OCI-LY7 (cell line): ENCODE data around the gene C6orf52.

Experiments
- EZH2phosphoT487 ChIP-seq: fragments of 200-600 bp; sonication (generic); IDR thresholded peaks from 2 replicates; pipeline ENCODE4 v1.6.1; 2018; ENCODE audit warnings: low read depth, borderline replicate concordance, mild to moderate bottlenecking, mixed run types, antibody characterized with exemption, low read length, moderate library complexity, mixed read lengths
- TF ChIP-seq, protein P1 (sequence below): fragments of 200-600 bp; sonication (generic); conservative IDR thresholded peaks from 2 replicates; pipeline ENCODE4 v1.5.1; 2014; ENCODE audit warnings: mild to moderate bottlenecking, antibody characterized with exemption, low read length, moderate library complexity, mixed read lengths

DNA sequence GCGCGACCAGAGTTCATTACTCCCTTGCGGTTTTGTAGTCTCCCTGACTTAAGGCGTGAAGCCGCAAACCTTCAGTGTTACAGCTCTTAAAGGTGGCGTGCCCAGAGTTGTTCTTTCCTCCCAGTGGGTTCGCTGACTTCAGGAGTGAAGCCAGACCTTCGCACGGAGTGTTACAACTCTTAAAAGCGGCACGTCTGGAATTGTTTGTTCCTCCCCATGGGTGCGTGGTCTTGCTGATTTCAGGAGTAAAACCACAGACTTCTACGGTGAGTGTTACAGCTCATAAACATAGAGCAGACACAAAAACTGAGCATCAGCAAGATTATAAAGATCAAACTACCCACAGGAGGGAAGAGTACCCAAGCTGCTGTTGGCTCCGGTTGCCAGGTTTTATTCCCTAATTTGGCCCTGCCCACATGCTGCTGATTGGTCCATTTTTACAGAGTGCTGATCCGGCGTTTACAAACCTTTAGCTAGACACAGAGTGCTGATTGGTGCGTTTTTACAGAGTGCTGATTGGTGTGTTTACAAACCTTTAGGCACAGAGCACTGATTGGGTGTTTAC is 38.8 kb upstream of the C6orf52 start:
- TF ChIP-seq, protein P1, sequence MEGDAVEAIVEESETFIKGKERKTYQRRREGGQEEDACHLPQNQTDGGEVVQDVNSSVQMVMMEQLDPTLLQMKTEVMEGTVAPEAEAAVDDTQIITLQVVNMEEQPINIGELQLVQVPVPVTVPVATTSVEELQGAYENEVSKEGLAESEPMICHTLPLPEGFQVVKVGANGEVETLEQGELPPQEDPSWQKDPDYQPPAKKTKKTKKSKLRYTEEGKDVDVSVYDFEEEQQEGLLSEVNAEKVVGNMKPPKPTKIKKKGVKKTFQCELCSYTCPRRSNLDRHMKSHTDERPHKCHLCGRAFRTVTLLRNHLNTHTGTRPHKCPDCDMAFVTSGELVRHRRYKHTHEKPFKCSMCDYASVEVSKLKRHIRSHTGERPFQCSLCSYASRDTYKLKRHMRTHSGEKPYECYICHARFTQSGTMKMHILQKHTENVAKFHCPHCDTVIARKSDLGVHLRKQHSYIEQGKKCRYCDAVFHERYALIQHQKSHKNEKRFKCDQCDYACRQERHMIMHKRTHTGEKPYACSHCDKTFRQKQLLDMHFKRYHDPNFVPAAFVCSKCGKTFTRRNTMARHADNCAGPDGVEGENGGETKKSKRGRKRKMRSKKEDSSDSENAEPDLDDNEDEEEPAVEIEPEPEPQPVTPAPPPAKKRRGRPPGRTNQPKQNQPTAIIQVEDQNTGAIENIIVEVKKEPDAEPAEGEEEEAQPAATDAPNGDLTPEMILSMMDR: no peak
- TF ChIP-seq EZH2phosphoT487: no peak
